Ishikawa (cell line): ENCODE data around the gene EGR1.

Experiments
- CREB1 ChIP-seq: IDR thresholded peaks from 2 replicates; pipeline ENCODE4 v1.6.1; 2012; ENCODE audit warnings: low read depth
- NFIC ChIP-seq: IDR thresholded peaks from 2 replicates; pipeline ENCODE4 v1.6.1; 2012
- TAF1 ChIP-seq: IDR thresholded peaks from 2 replicates; pipeline ENCODE4 v1.6.1; 2012; ENCODE audit warnings: low read depth, mild to moderate bottlenecking
- TF ChIP-seq, protein P1 (sequence below): IDR thresholded peaks from 2 replicates; pipeline ENCODE4 v1.6.1; 2012

- TF ChIP-seq TAF1: no peak
- no peak for TF ChIP-seq NFIC
- no peak for TF ChIP-seq CREB1
- TF ChIP-seq, protein P1, sequence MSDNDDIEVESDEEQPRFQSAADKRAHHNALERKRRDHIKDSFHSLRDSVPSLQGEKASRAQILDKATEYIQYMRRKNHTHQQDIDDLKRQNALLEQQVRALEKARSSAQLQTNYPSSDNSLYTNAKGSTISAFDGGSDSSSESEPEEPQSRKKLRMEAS: no peak
Observed at GRCh38 chr5:138461343-138462125, 3.7 kb upstream of the EGR1 start.
